WTC11 (cell line): ENCODE measurements around the gene NSMCE1. TPM values are rescaled to one million over a fixed set of nuclear protein-coding genes. Genes with fewer than 3 reads are reported as not detected.

Experiments
- ATF3 ChIP-seq: sonication (generic); formaldehyde crosslinking; conservative IDR thresholded peaks from 2 replicates; pipeline ENCODE4 v1.8.1; 2022; ENCODE audit warnings: mild to moderate bottlenecking, missing genetic modification reagents
- CREM ChIP-seq: sonication (generic); formaldehyde crosslinking; IDR thresholded peaks from 2 replicates; pipeline ENCODE4 v1.8.1; 2022; ENCODE audit warnings: mild to moderate bottlenecking, missing genetic modification reagents, moderate library complexity
- E2F5 ChIP-seq: sonication (generic); formaldehyde crosslinking; IDR thresholded peaks from 2 replicates; pipeline ENCODE4 v1.8.1; 2022; ENCODE audit warnings: mild to moderate bottlenecking, moderate library complexity, missing genetic modification reagents
- EMX1 ChIP-seq: fragments of 250-450 bp; sonication (Bioruptor Pico); IDR thresholded peaks from 2 replicates; pipeline ENCODE4 v1.8.0; 2021; ENCODE audit warnings: mild to moderate bottlenecking
- FOXK1 ChIP-seq: sonication (generic); formaldehyde crosslinking; IDR thresholded peaks from 2 replicates; pipeline ENCODE4 v1.8.0; 2022; ENCODE audit warnings: mild to moderate bottlenecking, moderate library complexity, missing genetic modification reagents
- GABPB1 ChIP-seq: sonication (generic); formaldehyde crosslinking; IDR thresholded peaks from 2 replicates; pipeline ENCODE4 v1.8.1; 2023; ENCODE audit warnings: mild to moderate bottlenecking, missing genetic modification reagents
- HMGA2 ChIP-seq: fragments of 250-450 bp; sonication (Bioruptor Pico); IDR thresholded peaks from 2 replicates; pipeline ENCODE4 v1.4.0; 2021; ENCODE audit warnings: mild to moderate bottlenecking, moderate library complexity
- HMGXB4 ChIP-seq: sonication (generic); formaldehyde crosslinking; IDR thresholded peaks from 2 replicates; pipeline ENCODE4 v1.8.1; 2023; ENCODE audit warnings: mild to moderate bottlenecking, moderate library complexity, missing genetic modification reagents
- NFYB ChIP-seq: sonication (generic); formaldehyde crosslinking; conservative IDR thresholded peaks from 2 replicates; pipeline ENCODE4 v1.8.0; 2022; ENCODE audit warnings: low read depth, missing genetic modification reagents
- NR2C2 ChIP-seq: sonication (generic); formaldehyde crosslinking; IDR thresholded peaks from 2 replicates; pipeline ENCODE4 v1.8.0; 2022; ENCODE audit warnings: mild to moderate bottlenecking, missing genetic modification reagents
- RELA ChIP-seq: sonication (generic); formaldehyde crosslinking; IDR thresholded peaks from 2 replicates; pipeline ENCODE4 v1.8.1; 2022; ENCODE audit warnings: missing genetic modification reagents, mild to moderate bottlenecking, borderline replicate concordance
- SOX15 ChIP-seq: fragments of 250-450 bp; sonication (Bioruptor Pico); IDR thresholded peaks from 2 replicates; pipeline ENCODE4 v1.9.0; 2021; ENCODE audit warnings: mild to moderate bottlenecking
- TEAD1 ChIP-seq: sonication (generic); formaldehyde crosslinking; IDR thresholded peaks from 2 replicates; pipeline ENCODE4 v1.8.0; 2022; ENCODE audit warnings: mild to moderate bottlenecking, missing genetic modification reagents
- ZNF138 ChIP-seq: sonication (generic); formaldehyde crosslinking; conservative IDR thresholded peaks from 2 replicates; pipeline ENCODE4 v1.8.1; 2022; ENCODE audit warnings: mild to moderate bottlenecking, moderate library complexity, missing genetic modification reagents
- total RNA-seq: library from RNA; stranded (reverse); gene quantifications from 3 replicates; pipeline ENCODE4 v1.2.3, GENCODE V29; 2021
- TF ChIP-seq, protein P1 (sequence below): sonication (generic); formaldehyde crosslinking; IDR thresholded peaks from 2 replicates; pipeline ENCODE4 v1.8.1; 2022; ENCODE audit warnings: low read depth, mild to moderate bottlenecking, moderate library complexity, missing genetic modification reagents, borderline replicate concordance
- TF ChIP-seq, protein P2 (sequence below): sonication (generic); formaldehyde crosslinking; IDR thresholded peaks from 2 replicates; pipeline ENCODE4 v1.8.0; 2022; ENCODE audit warnings: missing genetic modification reagents
- TF ChIP-seq, protein P3 (sequence below): fragments of 250-450 bp; sonication (Bioruptor Pico); IDR thresholded peaks from 2 replicates; pipeline ENCODE4 v1.9.0; 2021; ENCODE audit warnings: mild to moderate bottlenecking
- TF ChIP-seq, protein P4 (sequence below): sonication (generic); formaldehyde crosslinking; IDR thresholded peaks from 2 replicates; pipeline ENCODE4 v1.8.1; 2022; ENCODE audit warnings: low read depth, missing genetic modification reagents, borderline replicate concordance
- TF ChIP-seq, protein P5 (sequence below): sonication (generic); formaldehyde crosslinking; IDR thresholded peaks from 2 replicates; pipeline ENCODE4 v1.8.1; 2023; ENCODE audit warnings: mild to moderate bottlenecking, missing genetic modification reagents

Gene NSMCE1
- total RNA-seq, 1 experiment from 2014 or later = 29.4 TPM

DNA sequence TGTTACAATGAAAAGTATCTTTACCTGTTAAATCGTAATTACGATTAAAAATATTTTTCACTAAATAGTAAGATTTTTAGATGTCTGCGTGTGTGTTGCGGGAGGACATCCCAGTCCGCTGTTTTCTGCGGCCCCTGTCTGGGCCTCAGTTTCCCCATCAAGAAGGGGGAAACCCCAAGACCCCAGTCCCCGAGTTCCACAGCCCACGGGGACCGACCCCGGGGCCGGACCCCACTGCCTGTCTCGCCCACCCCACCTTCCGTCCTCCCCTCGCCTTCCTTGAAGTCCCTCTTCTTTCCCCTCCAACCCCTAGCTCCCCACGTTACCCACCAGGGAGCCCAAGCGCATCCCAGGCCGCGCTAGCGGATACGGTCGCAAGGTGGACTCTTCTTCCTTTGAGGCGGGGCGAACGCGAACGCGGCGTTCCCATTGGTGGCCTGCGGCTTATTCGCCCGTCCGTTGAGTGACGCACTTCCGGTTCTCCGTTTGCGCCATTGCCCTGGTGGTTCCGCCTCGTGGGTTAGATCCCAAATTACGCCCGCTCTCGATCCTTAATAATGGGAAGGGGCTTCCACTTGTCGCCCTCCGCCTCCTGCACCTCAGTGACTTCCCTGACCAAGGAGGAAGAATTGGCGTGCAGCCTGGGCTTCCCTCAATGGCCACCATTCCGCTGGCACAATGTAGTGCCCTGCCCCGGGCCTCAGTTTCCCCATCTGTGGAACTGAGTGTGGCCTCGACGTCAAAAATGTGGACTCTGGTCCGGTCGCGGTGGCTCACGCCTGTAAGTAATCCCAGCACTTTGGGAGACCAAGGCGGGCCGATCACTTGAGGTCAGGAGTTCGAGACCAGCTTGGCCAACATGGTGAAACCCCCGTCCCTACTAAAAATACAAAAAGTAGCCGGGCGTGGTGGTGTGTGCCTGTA is at the start of gene NSMCE1 (continued):
- TF ChIP-seq, protein P1, sequence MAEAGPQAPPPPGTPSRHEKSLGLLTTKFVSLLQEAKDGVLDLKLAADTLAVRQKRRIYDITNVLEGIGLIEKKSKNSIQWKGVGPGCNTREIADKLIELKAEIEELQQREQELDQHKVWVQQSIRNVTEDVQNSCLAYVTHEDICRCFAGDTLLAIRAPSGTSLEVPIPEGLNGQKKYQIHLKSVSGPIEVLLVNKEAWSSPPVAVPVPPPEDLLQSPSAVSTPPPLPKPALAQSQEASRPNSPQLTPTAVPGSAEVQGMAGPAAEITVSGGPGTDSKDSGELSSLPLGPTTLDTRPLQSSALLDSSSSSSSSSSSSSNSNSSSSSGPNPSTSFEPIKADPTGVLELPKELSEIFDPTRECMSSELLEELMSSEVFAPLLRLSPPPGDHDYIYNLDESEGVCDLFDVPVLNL = no peak
- TF ChIP-seq FOXK1 (CRISPR knock-in tag) (no peak), E2F5 (CRISPR knock-in tag) (no peak), EMX1 (CRISPR knock-in tag) (no peak), GABPB1 (CRISPR knock-in tag) (peak; percentile 77), NFYB (CRISPR knock-in tag) (peak; percentile 81), HMGXB4 (CRISPR knock-in tag) (no peak), RELA (CRISPR knock-in tag) (no peak), ZNF138 (CRISPR knock-in tag) (no peak), TEAD1 (no peak), CREM (CRISPR knock-in tag) (peak; percentile 82; the same call in 1 of the 2 replicates), SOX15 (CRISPR knock-in tag) (no peak), NR2C2 (CRISPR knock-in tag) (no peak), HMGA2 (CRISPR knock-in tag) (no peak), ATF3 (CRISPR knock-in tag) (no peak)
- TF ChIP-seq, protein P2, sequence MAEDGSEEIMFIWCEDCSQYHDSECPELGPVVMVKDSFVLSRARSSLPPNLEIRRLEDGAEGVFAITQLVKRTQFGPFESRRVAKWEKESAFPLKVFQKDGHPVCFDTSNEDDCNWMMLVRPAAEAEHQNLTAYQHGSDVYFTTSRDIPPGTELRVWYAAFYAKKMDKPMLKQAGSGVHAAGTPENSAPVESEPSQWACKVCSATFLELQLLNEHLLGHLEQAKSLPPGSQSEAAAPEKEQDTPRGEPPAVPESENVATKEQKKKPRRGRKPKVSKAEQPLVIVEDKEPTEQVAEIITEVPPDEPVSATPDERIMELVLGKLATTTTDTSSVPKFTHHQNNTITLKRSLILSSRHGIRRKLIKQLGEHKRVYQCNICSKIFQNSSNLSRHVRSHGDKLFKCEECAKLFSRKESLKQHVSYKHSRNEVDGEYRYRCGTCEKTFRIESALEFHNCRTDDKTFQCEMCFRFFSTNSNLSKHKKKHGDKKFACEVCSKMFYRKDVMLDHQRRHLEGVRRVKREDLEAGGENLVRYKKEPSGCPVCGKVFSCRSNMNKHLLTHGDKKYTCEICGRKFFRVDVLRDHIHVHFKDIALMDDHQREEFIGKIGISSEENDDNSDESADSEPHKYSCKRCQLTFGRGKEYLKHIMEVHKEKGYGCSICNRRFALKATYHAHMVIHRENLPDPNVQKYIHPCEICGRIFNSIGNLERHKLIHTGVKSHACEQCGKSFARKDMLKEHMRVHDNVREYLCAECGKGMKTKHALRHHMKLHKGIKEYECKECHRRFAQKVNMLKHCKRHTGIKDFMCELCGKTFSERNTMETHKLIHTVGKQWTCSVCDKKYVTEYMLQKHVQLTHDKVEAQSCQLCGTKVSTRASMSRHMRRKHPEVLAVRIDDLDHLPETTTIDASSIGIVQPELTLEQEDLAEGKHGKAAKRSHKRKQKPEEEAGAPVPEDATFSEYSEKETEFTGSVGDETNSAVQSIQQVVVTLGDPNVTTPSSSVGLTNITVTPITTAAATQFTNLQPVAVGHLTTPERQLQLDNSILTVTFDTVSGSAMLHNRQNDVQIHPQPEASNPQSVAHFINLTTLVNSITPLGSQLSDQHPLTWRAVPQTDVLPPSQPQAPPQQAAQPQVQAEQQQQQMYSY (CRISPR knock-in tag) = no peak
- TF ChIP-seq, protein P3, sequence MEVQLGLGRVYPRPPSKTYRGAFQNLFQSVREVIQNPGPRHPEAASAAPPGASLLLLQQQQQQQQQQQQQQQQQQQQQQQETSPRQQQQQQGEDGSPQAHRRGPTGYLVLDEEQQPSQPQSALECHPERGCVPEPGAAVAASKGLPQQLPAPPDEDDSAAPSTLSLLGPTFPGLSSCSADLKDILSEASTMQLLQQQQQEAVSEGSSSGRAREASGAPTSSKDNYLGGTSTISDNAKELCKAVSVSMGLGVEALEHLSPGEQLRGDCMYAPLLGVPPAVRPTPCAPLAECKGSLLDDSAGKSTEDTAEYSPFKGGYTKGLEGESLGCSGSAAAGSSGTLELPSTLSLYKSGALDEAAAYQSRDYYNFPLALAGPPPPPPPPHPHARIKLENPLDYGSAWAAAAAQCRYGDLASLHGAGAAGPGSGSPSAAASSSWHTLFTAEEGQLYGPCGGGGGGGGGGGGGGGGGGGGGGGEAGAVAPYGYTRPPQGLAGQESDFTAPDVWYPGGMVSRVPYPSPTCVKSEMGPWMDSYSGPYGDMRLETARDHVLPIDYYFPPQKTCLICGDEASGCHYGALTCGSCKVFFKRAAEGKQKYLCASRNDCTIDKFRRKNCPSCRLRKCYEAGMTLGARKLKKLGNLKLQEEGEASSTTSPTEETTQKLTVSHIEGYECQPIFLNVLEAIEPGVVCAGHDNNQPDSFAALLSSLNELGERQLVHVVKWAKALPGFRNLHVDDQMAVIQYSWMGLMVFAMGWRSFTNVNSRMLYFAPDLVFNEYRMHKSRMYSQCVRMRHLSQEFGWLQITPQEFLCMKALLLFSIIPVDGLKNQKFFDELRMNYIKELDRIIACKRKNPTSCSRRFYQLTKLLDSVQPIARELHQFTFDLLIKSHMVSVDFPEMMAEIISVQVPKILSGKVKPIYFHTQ (CRISPR knock-in tag) = no peak
- TF ChIP-seq, protein P4, sequence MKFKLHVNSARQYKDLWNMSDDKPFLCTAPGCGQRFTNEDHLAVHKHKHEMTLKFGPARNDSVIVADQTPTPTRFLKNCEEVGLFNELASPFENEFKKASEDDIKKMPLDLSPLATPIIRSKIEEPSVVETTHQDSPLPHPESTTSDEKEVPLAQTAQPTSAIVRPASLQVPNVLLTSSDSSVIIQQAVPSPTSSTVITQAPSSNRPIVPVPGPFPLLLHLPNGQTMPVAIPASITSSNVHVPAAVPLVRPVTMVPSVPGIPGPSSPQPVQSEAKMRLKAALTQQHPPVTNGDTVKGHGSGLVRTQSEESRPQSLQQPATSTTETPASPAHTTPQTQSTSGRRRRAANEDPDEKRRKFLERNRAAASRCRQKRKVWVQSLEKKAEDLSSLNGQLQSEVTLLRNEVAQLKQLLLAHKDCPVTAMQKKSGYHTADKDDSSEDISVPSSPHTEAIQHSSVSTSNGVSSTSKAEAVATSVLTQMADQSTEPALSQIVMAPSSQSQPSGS (CRISPR knock-in tag) = no peak
- TF ChIP-seq, protein P5, sequence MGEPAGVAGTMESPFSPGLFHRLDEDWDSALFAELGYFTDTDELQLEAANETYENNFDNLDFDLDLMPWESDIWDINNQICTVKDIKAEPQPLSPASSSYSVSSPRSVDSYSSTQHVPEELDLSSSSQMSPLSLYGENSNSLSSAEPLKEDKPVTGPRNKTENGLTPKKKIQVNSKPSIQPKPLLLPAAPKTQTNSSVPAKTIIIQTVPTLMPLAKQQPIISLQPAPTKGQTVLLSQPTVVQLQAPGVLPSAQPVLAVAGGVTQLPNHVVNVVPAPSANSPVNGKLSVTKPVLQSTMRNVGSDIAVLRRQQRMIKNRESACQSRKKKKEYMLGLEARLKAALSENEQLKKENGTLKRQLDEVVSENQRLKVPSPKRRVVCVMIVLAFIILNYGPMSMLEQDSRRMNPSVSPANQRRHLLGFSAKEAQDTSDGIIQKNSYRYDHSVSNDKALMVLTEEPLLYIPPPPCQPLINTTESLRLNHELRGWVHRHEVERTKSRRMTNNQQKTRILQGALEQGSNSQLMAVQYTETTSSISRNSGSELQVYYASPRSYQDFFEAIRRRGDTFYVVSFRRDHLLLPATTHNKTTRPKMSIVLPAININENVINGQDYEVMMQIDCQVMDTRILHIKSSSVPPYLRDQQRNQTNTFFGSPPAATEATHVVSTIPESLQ = no peak
